ENCODE measurements around the gene SLC25A27. TPM values are rescaled to one million over a fixed set of nuclear protein-coding genes. Genes with fewer than 3 reads are reported as not detected.

The SLC25A27 gene
- total RNA-seq, 1 donor from 2014 or later, result 11.7 TPM

DNA sequence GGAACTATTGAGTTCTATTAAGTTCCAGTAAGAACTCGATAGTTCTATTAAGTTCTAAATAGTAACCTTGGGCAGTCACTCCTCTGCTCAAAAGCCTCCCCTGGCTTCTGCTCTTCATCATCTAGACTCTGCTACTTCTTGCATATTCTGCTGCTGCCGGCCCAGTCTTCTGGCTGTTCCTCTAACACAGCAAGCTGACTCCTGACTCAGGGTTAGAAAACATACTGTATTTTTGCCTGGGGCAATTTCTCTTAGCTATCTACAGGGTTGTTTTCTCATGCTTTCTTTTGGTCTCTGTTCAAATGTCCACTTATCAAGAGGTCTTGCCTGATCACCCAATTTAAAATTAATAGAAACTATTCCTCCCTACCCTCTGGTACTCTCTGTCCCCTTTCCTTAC lies 14.6 kb downstream of the SLC25A27 start:
- no peaks in the 10 kb centered on the region for H3K9me3 ChIP-seq
- TF ChIP-seq, protein P1, sequence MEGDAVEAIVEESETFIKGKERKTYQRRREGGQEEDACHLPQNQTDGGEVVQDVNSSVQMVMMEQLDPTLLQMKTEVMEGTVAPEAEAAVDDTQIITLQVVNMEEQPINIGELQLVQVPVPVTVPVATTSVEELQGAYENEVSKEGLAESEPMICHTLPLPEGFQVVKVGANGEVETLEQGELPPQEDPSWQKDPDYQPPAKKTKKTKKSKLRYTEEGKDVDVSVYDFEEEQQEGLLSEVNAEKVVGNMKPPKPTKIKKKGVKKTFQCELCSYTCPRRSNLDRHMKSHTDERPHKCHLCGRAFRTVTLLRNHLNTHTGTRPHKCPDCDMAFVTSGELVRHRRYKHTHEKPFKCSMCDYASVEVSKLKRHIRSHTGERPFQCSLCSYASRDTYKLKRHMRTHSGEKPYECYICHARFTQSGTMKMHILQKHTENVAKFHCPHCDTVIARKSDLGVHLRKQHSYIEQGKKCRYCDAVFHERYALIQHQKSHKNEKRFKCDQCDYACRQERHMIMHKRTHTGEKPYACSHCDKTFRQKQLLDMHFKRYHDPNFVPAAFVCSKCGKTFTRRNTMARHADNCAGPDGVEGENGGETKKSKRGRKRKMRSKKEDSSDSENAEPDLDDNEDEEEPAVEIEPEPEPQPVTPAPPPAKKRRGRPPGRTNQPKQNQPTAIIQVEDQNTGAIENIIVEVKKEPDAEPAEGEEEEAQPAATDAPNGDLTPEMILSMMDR (IDR thresholded peaks at IDR 0.05), result no peak
- intact Hi-C loops (cut with DNase I), result no loop called here
- no peaks in the 10 kb centered on the region for H3K4me1 ChIP-seq
- DNase-seq (ENCODE audit: low spot score in 2 of 2), result no peak
- H3K27me3 ChIP-seq, result no peaks in the 10 kb centered on the region
- no peak overlapping the region for H3K27ac ChIP-seq
- no peak overlapping the region for H3K4me3 ChIP-seq
- peaks cover 0 to 31% of the 10 kb centered on the region in 2 donors for H3K36me3 ChIP-seq

DNA sequence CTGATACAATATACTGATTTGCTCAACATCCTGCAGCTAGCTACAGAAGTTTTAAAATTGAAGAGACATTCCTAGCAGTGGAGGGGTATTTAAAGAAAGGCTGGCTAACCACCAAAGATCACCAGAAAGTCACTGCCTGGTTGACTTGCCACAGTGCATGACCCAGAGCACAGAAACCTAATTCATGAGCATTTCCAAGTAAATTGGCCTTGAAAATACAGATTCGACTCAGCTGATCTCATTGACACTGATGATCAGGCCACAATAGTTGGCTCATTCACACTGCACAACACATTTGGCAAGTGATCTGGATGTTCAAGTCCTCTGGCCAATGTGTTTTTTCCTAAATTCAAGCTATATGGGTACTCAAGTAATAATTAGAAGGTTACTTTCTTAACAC lies 21.6 kb downstream of the SLC25A27 start:
- H3K36me3 ChIP-seq, result peaks cover 0 to 34% of the 10 kb centered on the region in 2 donors
- intact Hi-C loops (cut with DNase I), result no loop called here
- H3K27ac ChIP-seq, result no peak overlapping the region

GRCh38 chr6:46676604-46677313 lies 24.0 kb downstream of the SLC25A27 start:
- Histone ChIP-seq H3K27ac (no peak overlapping the region), H3K4me3 (no peak overlapping the region), H3K4me1 (no peaks in the 10 kb centered on the region), H3K27me3 (no peaks in the 10 kb centered on the region), H3K9me3 (no peaks in the 10 kb centered on the region), H3K36me3 (peaks cover 0 to 30% of the 10 kb centered on the region in 2 donors)
- DNase-seq (ENCODE audit: low spot score in 2 of 2), result no peak
- intact Hi-C loops (cut with DNase I), result no loop called here
- TF ChIP-seq, protein P1 (IDR thresholded peaks at IDR 0.05), result no peak

More for the DNA sequence above, 21.6 kb downstream of the SLC25A27 start:
- Histone ChIP-seq H3K27me3 (no peaks in the 10 kb centered on the region), H3K9me3 (no peaks in the 10 kb centered on the region), H3K4me1 (no peaks in the 10 kb centered on the region), H3K4me3 (no peak overlapping the region)
- TF ChIP-seq, protein P1 (IDR thresholded peaks at IDR 0.05), result no peak
- no peak for DNase-seq (ENCODE audit: low spot score in 2 of 2)

- intact Hi-C loops (cut with DNase I), result no loop called here
- H3K27ac ChIP-seq, result no peak overlapping the region
- H3K9me3 ChIP-seq, result no peaks in the 10 kb centered on the region
- TF ChIP-seq, protein P1 (IDR thresholded peaks at IDR 0.05), result no peak
- H3K4me1 ChIP-seq, result no peaks in the 10 kb centered on the region
- peaks cover 0 to 25% of the 10 kb centered on the region in 2 donors for H3K36me3 ChIP-seq
- no peak for DNase-seq (ENCODE audit: low spot score in 2 of 2)
- no peaks in the 10 kb centered on the region for H3K27me3 ChIP-seq
- no peak overlapping the region for H3K4me3 ChIP-seq
Observed at GRCh38 chr6:46677314-46677654, 24.5 kb downstream of the SLC25A27 start.

GRCh38 chr6:46684771-46685170 lies 32.0 kb downstream of the SLC25A27 start:
- DNase-seq (ENCODE audit: low spot score in 2 of 2), result no peak
- intact Hi-C loops (cut with DNase I), result no loop called here

More at GRCh38 chr6:46684771-46685170, 32.0 kb downstream of the SLC25A27 start:
- TF ChIP-seq, protein P1 (IDR thresholded peaks at IDR 0.05), result no peak
- H3K27me3 ChIP-seq, result no peaks in the 10 kb centered on the region
- H3K27ac ChIP-seq, result no peak overlapping the region
- no peaks in the 10 kb centered on the region for H3K36me3 ChIP-seq
- no peaks in the 10 kb centered on the region for H3K9me3 ChIP-seq
- no peak overlapping the region for H3K4me3 ChIP-seq
- no peaks in the 10 kb centered on the region for H3K4me1 ChIP-seq
